SK-N-MC (cell line): ENCODE data around the gene NRXN3.

Experiments
- EZH2 ChIP-seq: fragments of 200-600 bp; sonication (generic); IDR thresholded peaks from one replicate; pipeline ENCODE4 v1.6.1; 2017; ENCODE audit warnings: antibody characterized with exemption
- POLR2AphosphoS5 ChIP-seq: IDR thresholded peaks from 2 replicates; pipeline ENCODE4 v1.6.1; 2012; ENCODE audit warnings: mild to moderate bottlenecking, low read depth, low read length, borderline replicate concordance

DNA sequence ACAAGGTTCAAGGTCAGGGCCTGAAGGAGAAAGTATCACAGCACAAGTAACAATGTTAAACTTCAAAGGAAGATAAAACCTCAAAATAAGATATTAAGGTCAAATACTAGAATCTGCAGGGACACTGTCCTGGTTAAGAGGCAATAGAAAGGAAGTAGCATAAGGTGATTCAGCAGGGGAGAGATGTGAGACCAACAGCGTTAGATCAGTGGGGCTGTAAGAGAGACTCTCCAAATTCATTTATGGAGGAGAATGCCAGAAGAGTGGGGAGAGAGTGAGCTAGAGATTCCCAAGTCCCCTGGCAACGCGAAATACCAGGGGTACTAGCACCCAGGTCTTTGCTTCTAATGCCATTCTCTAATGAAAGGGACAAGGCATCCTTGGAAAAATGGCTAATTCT, 1430.2 kb downstream of the NRXN3 start:
- TF ChIP-seq EZH2: no peak
- no peak for TF ChIP-seq POLR2AphosphoS5
